Upper lobe of left lung (tissue), 6 donors: ENCODE measurements around the gene CARMIL3. TPM values are rescaled to one million over a fixed set of nuclear protein-coding genes. Genes with fewer than 3 reads are reported as not detected.
A peak's percentile ranks its signal among the peaks of the same experiment; 100 is the strongest.

Source experiments
- ATAC-seq, 2 donors: fragments of 200-7000 bp; cut with Tn5 transposase; one replicate each; pipeline ENCODE4 v1.9.1; 2022; ENCODE audit warnings: mild to moderate bottlenecking in 2 of 2, moderate library complexity in 2 of 2; ENCODE audit not compliant: low FRiP score in 2 of 2
- DNase-seq, 2 donors: peaks; one replicate each; pipeline ENCODE4 v3.0.0-alpha.2; 2019 to 2020
- H3K27ac ChIP-seq, 4 donors: fragments of 200-600 bp; sonication (generic); one replicate each; pipeline ENCODE4 v1.5.1; 2016 to 2019
- H3K27me3 ChIP-seq, 4 donors: fragments of 200-600 bp; sonication (generic); one replicate each; pipeline ENCODE4 v1.5.1; 2017 to 2019
- H3K36me3 ChIP-seq, 4 donors: fragments of 200-600 bp; sonication (generic); one replicate each; pipeline ENCODE4 v1.5.1; 2016 to 2019
- H3K4me1 ChIP-seq, 4 donors: fragments of 200-600 bp; sonication (generic); one replicate each; pipeline ENCODE4 v1.5.1; 2018 to 2019
- H3K4me3 ChIP-seq, 4 donors: fragments of 200-600 bp; sonication (generic); one replicate each; pipeline ENCODE4 v1.5.1; 2017 to 2019; ENCODE audit warnings: mild to moderate bottlenecking in 2 of 4, moderate library complexity in 1 of 4
- H3K9me3 ChIP-seq, 4 donors: fragments of 200-600 bp; sonication (generic); one replicate each; pipeline ENCODE4 v1.5.1; 2018 to 2019
- CTCF ChIP-seq, 6 experiments: fragments of 450-650 bp in 4 of 6; fragments of 200-600 bp in 2 of 6; sonication (generic) in 2 of 6; IDR thresholded peaks; one replicate each; pipeline ENCODE4 v1.5.1; 2016 to 2019; ENCODE audit warnings: antibody characterized with exemption in 6 of 6
- EP300 ChIP-seq, 4 donors: sonication (generic); formaldehyde crosslinking; IDR thresholded peaks; one replicate each; pipeline ENCODE4 v1.5.1; 2017; ENCODE audit warnings: antibody characterized with exemption in 4 of 4, control low read depth in 2 of 4
- POLR2A ChIP-seq, 4 donors: fragments of 450-650 bp; IDR thresholded peaks; one replicate each; pipeline ENCODE4 v1.5.1; 2016 to 2017; ENCODE audit warnings: antibody characterized with exemption in 4 of 4, mild to moderate bottlenecking in 2 of 4
- POLR2AphosphoS5 ChIP-seq, 2 donors: sonication (generic); formaldehyde crosslinking; IDR thresholded peaks; one replicate each; pipeline ENCODE4 v1.5.1; 2017; ENCODE audit warnings: antibody characterized with exemption in 2 of 2
- WGBS, 2 donors: methylation state at CpG; one replicate each; pipeline ENCODE4 v1.1.5; 2017 to 2018; 5-methylcytosine and 5-hydroxymethylcytosine counted together
- total RNA-seq, 6 donors: library from RNA; depleted of rRNA in 4 of 6; stranded (reverse); fragments of >200 nt in 4 of 6; gene quantifications; one replicate each; pipeline versions ENCODE4 v1.1.0 to v1.2.1, GENCODE V29; 2016 to 2021
- donor health status: DM: no; HTN: no; CAD: no; lungs with moderate emphysema.
- donor health status: DM: no; HTN: yes; CAD: no; lungs with severe emphysema.

CARMIL3 gene
- total RNA-seq, 6 donors from 2014 or later, result 0.39 to 15.7 (median 1.2) TPM

- no peaks in the 10 kb centered on the region for H3K9me3 ChIP-seq
- WGBS, 2 donors, result 80 to 97% methylated on average over 1 to 2 of the region's 2 CpGs
- H3K36me3 ChIP-seq, result no peaks in the 10 kb centered on the region
- no peak for TF ChIP-seq POLR2A (IDR thresholded peaks at IDR 0.05)
- TF ChIP-seq CTCF (IDR thresholded peaks at IDR 0.05), result no peak
- no peak for TF ChIP-seq EP300 (IDR thresholded peaks at IDR 0.05)
- TF ChIP-seq POLR2AphosphoS5 (IDR thresholded peaks at IDR 0.05), result no peak
- H3K27me3 ChIP-seq, result no peaks in the 10 kb centered on the region
- DNase-seq, result no peak
- H3K4me1 ChIP-seq, result peaks cover 0 to 12% (median 8%) of the 10 kb centered on the region in 4 donors
- H3K27ac ChIP-seq, result no peak overlapping the region
- no peak overlapping the region for H3K4me3 ChIP-seq
- ATAC-seq, result no peak
Measured at GRCh38 chr14:24088095-24088494, 36.3 kb downstream of the CARMIL3 start.

- Histone ChIP-seq H3K27ac (no peak overlapping the region), H3K27me3 (no peaks in the 10 kb centered on the region), H3K36me3 (no peaks in the 10 kb centered on the region), H3K9me3 (no peaks in the 10 kb centered on the region), H3K4me3 (no peak overlapping the region), H3K4me1 (peaks cover 4 to 23% (median 17%) of the 10 kb centered on the region in 4 donors)
- no peak for ATAC-seq
- WGBS, 2 donors, result 88 to 91% methylated on average over 6 of the region's 6 CpGs
- TF ChIP-seq CTCF (IDR thresholded peaks at IDR 0.05) (no peak), POLR2AphosphoS5 (IDR thresholded peaks at IDR 0.05) (no peak), EP300 (IDR thresholded peaks at IDR 0.05) (no peak)
- no peak for DNase-seq
Measured at GRCh38 chr14:24089890-24090289, 38.1 kb downstream of the CARMIL3 start.

GRCh38 chr14:24092110-24092504 lies 40.3 kb downstream of the CARMIL3 start:
- no peak for ATAC-seq
- TF ChIP-seq EP300 (IDR thresholded peaks at IDR 0.05), result no peak
- no peak for TF ChIP-seq POLR2A (IDR thresholded peaks at IDR 0.05)
- no peak for TF ChIP-seq CTCF (IDR thresholded peaks at IDR 0.05)
- TF ChIP-seq POLR2AphosphoS5 (IDR thresholded peaks at IDR 0.05), result no peak
- H3K4me3 ChIP-seq, result no peak overlapping the region

GRCh38 chr14:24092505-24093206 lies 40.8 kb downstream of the CARMIL3 start:
- TF ChIP-seq POLR2A (IDR thresholded peaks at IDR 0.05) (no peak), POLR2AphosphoS5 (IDR thresholded peaks at IDR 0.05) (no peak), CTCF (IDR thresholded peaks at IDR 0.05) (no peak), EP300 (IDR thresholded peaks at IDR 0.05) (no peak)
- DNase-seq (no peak), ATAC-seq (no peak)
- Histone ChIP-seq H3K27me3 (no peaks in the 10 kb centered on the region), H3K36me3 (peaks cover 0 to under 1% (median 0%) of the 10 kb centered on the region in 4 donors), H3K4me1 (peaks cover 8 to 40% (median 27%) of the 10 kb centered on the region in 4 donors), H3K27ac (peak overlapping the region in 3 of 4 donors; percentile 97 to 98 (median 98)), H3K4me3 (no peak overlapping the region), H3K9me3 (no peaks in the 10 kb centered on the region)
- 81 to 85% methylated on average over 4 of the region's 4 CpGs for WGBS, 2 donors

More at GRCh38 chr14:24092110-24092504, 40.3 kb downstream of the CARMIL3 start:
- no peaks in the 10 kb centered on the region for H3K9me3 ChIP-seq
- H3K36me3 ChIP-seq, result no peaks in the 10 kb centered on the region
- peaks cover 8 to 40% (median 27%) of the 10 kb centered on the region in 4 donors for H3K4me1 ChIP-seq
- no peak overlapping the region for H3K27ac ChIP-seq
- no peaks in the 10 kb centered on the region for H3K27me3 ChIP-seq
- peak in 1 of 2 donors; percentile 29 for DNase-seq
